CD4-positive, CD25-positive, alpha-beta regulatory T cell (primary cell): ENCODE results near the gene CCDC136. TPM values are rescaled to one million over a fixed set of nuclear protein-coding genes. Genes with fewer than 3 reads are reported as not detected.
A peak's percentile ranks its signal among the peaks of the same experiment; 100 is the strongest.

Source experiments
- ATAC-seq, 2 donors: fragments of 150-1000 bp; cut with Tn5 transposase; one replicate each; pipeline ENCODE4 v1.10.0; 2021; ENCODE audit warnings: low read depth in 2 of 2, moderate number of reproducible peaks in 2 of 2, moderate library complexity in 1 of 2
- DNase-seq, 3 donors: peaks; one replicate each; pipeline versions ENCODE4 v3.0.0 to v3.0.0-alpha.2; 2012 to 2022; ENCODE audit warnings: mixed read lengths in 1 of 3
- H3K27ac ChIP-seq: one replicate; pipeline ENCODE4 v1.7.0; 2013; ENCODE audit warnings: mild to moderate bottlenecking, low read length; ENCODE audit not compliant: insufficient read depth, poor library complexity, severe bottlenecking
- H3K27me3 ChIP-seq: one replicate; pipeline ENCODE4 v1.7.0; 2013; ENCODE audit warnings: low read length; ENCODE audit not compliant: control insufficient read depth, insufficient read depth
- H3K36me3 ChIP-seq: one replicate; pipeline ENCODE4 v1.7.0; 2013; ENCODE audit warnings: mild to moderate bottlenecking, low read length, moderate library complexity; ENCODE audit not compliant: control insufficient read depth, insufficient read depth
- H3K4me1 ChIP-seq: 2 replicates; pipeline ENCODE4 v1.7.0; 2013; ENCODE audit warnings: mild to moderate bottlenecking, low read length; ENCODE audit not compliant: insufficient read depth, control insufficient read depth, poor library complexity, severe bottlenecking
- H3K4me3 ChIP-seq: one replicate; pipeline ENCODE4 v1.7.0; 2013; ENCODE audit warnings: low read depth, mild to moderate bottlenecking, low read length, moderate library complexity
- H3K9me3 ChIP-seq, 2 experiments: 1 replicate in 1 of 2; 2 replicates in 1 of 2; pipeline ENCODE4 v1.7.0; 2013; ENCODE audit warnings: low read length in 2 of 2, mild to moderate bottlenecking in 1 of 2, moderate library complexity in 1 of 2; ENCODE audit not compliant: control insufficient read depth in 2 of 2
- H3K27ac Mint-ChIP-seq, 3 donors: one replicate each; pipeline ENCODE4 v1.8.0; 2020 to 2022; ENCODE audit warnings: mild to moderate bottlenecking in 3 of 3, mixed read lengths in 3 of 3, moderate library complexity in 2 of 3
- H3K27me3 Mint-ChIP-seq: one replicate; pipeline ENCODE4 v1.8.0; 2022; ENCODE audit warnings: mild to moderate bottlenecking, mixed read lengths
- H3K36me3 Mint-ChIP-seq: one replicate; pipeline ENCODE4 v1.8.0; 2020; ENCODE audit warnings: mixed read lengths
- H3K4me1 Mint-ChIP-seq, 4 donors: one replicate each; pipeline ENCODE4 v1.8.0; 2020 to 2022; ENCODE audit warnings: mixed read lengths in 4 of 4, mild to moderate bottlenecking in 1 of 4
- H3K4me3 Mint-ChIP-seq, 4 donors: one replicate each; pipeline ENCODE4 v1.8.0; 2020 to 2022; ENCODE audit warnings: mild to moderate bottlenecking in 4 of 4, mixed read lengths in 4 of 4, moderate library complexity in 3 of 4
- H3K9me3 Mint-ChIP-seq, 7 donors: one replicate each; pipeline ENCODE4 v1.8.0; 2020 to 2022; ENCODE audit warnings: mixed read lengths in 7 of 7, mild to moderate bottlenecking in 3 of 7, moderate library complexity in 2 of 7
- polyA plus RNA-seq, 4 donors: library from polyadenylated mRNA; unstranded; fragments of 300-500 nt; fragmentation: Illumina TruSeq; gene quantifications; one replicate each; pipeline ENCODE4 v1.2.3, GENCODE V29; 2021
- total RNA-seq: library from RNA; stranded (reverse); gene quantifications from one replicate; pipeline ENCODE4 v1.2.3, GENCODE V29; 2022

CCDC136 gene
- total and polyA plus RNA-seq, 5 donors from 2014 or later, result 0.48 to 14.1 (median 1.5) TPM

- ATAC-seq (no peak), DNase-seq (no peak)
- no peak overlapping the region for H3K4me3 Mint-ChIP-seq
- Histone ChIP-seq H3K4me3 (no peak overlapping the region), H3K4me1 (no peaks in the 10 kb centered on the region), H3K27ac (no peak overlapping the region), H3K9me3 (no peaks in the 10 kb centered on the region), H3K27me3 (no peaks in the 10 kb centered on the region), H3K36me3 (no peaks in the 10 kb centered on the region)
- H3K36me3 Mint-ChIP-seq, result no peaks in the 10 kb centered on the region
- peaks cover 0 to 2% (median 0%) of the 10 kb centered on the region in 4 donors for H3K4me1 Mint-ChIP-seq
- peaks cover 0 to 2% (median 0%) of the 10 kb centered on the region in 7 donors for H3K9me3 Mint-ChIP-seq
- no peak overlapping the region for H3K27ac Mint-ChIP-seq
- peaks cover 5% of the 10 kb centered on the region for H3K27me3 Mint-ChIP-seq
Measured at GRCh38 chr7:128856001-128856718, 64.4 kb downstream of the CCDC136 start.

- H3K4me3 Mint-ChIP-seq, result no peak overlapping the region
- no peak for DNase-seq
- no peaks in the 10 kb centered on the region for H3K27me3 ChIP-seq
- ATAC-seq, result no peak
- H3K27ac Mint-ChIP-seq, result no peak overlapping the region
- peaks cover 8% of the 10 kb centered on the region for H3K27me3 Mint-ChIP-seq
- H3K4me1 ChIP-seq, result peaks cover 9% of the 10 kb centered on the region
- H3K36me3 ChIP-seq, result no peaks in the 10 kb centered on the region
- no peaks in the 10 kb centered on the region for H3K36me3 Mint-ChIP-seq
- H3K9me3 ChIP-seq, result no peaks in the 10 kb centered on the region
- peaks cover 0 to 12% (median 8%) of the 10 kb centered on the region in 4 donors for H3K4me1 Mint-ChIP-seq
- H3K27ac ChIP-seq, result no peak overlapping the region
- peaks cover 0 to 2% (median 0%) of the 10 kb centered on the region in 7 donors for H3K9me3 Mint-ChIP-seq
- no peak overlapping the region for H3K4me3 ChIP-seq
Measured at GRCh38 chr7:128858380-128859231, 66.8 kb downstream of the CCDC136 start.

GRCh38 chr7:128859232-128860157, 67.7 kb downstream of the CCDC136 start:
- no peaks in the 10 kb centered on the region for H3K27me3 ChIP-seq

GRCh38 chr7:128860158-128861073, 68.6 kb downstream of the CCDC136 start:
- Mint-ChIP-seq H3K4me3 (peak overlapping the region in 2 of 4 donors; percentile 61 to 62), H3K9me3 (peaks cover 0 to 2% (median 0%) of the 10 kb centered on the region in 7 donors), H3K27ac (no peak overlapping the region), H3K36me3 (peaks cover 9% of the 10 kb centered on the region), H3K27me3 (peaks cover 10% of the 10 kb centered on the region), H3K4me1 (peaks cover 0 to 26% (median 19%) of the 10 kb centered on the region in 4 donors)
- Histone ChIP-seq H3K4me3 (no peak overlapping the region), H3K27ac (no peak overlapping the region), H3K27me3 (no peaks in the 10 kb centered on the region), H3K4me1 (peaks cover 19% of the 10 kb centered on the region), H3K36me3 (peaks cover 7% of the 10 kb centered on the region), H3K9me3 (no peaks in the 10 kb centered on the region)
- DNase-seq (no peak), ATAC-seq (no peak)

More at GRCh38 chr7:128859232-128860157, 67.7 kb downstream of the CCDC136 start:
- H3K36me3 Mint-ChIP-seq, result no peaks in the 10 kb centered on the region
- Histone ChIP-seq H3K4me3 (no peak overlapping the region), H3K27ac (no peak overlapping the region), H3K9me3 (no peaks in the 10 kb centered on the region), H3K4me1 (peaks cover 18% of the 10 kb centered on the region), H3K36me3 (no peaks in the 10 kb centered on the region)
- peak overlapping the region in 1 of 4 donors; percentile 62 for H3K4me3 Mint-ChIP-seq
- peaks cover 0 to 17% (median 11%) of the 10 kb centered on the region in 4 donors for H3K4me1 Mint-ChIP-seq
- H3K27me3 Mint-ChIP-seq, result peaks cover 10% of the 10 kb centered on the region
- ATAC-seq (no peak), DNase-seq (no peak)
- peaks cover 0 to 2% (median 0%) of the 10 kb centered on the region in 7 donors for H3K9me3 Mint-ChIP-seq
- H3K27ac Mint-ChIP-seq, result no peak overlapping the region

- Mint-ChIP-seq H3K36me3 (peaks cover 19% of the 10 kb centered on the region), H3K4me1 (peaks cover 0 to 32% (median 23%) of the 10 kb centered on the region in 4 donors), H3K4me3 (peak overlapping the region; percentile 93 to 99 (median 98)), H3K27ac (peak overlapping the region; percentile 63 to 98 (median 95)), H3K27me3 (peaks cover 10% of the 10 kb centered on the region), H3K9me3 (peaks cover 0 to 2% (median 0%) of the 10 kb centered on the region in 7 donors)
- H3K27ac ChIP-seq, result peak overlapping the region; percentile 74
- no peaks in the 10 kb centered on the region for H3K9me3 ChIP-seq
- H3K4me1 ChIP-seq, result peaks cover 19% of the 10 kb centered on the region
- peaks cover 11% of the 10 kb centered on the region for H3K36me3 ChIP-seq
- ATAC-seq, result no peak
- no peaks in the 10 kb centered on the region for H3K27me3 ChIP-seq
- peak overlapping the region; percentile 96 for H3K4me3 ChIP-seq
- no peak for DNase-seq
Measured at GRCh38 chr7:128861957-128862570, 70.3 kb downstream of the CCDC136 start.

GRCh38 chr7:128862571-128863432, 71.0 kb downstream of the CCDC136 start, which contains the start of gene ATP6V1F:
Gene ATP6V1F, plus strand, starts transcription at chr7:128862856. Its CDS starts 49 bp downstream, at chr7:128862905.
- Histone ChIP-seq H3K27me3 (no peaks in the 10 kb centered on the region), H3K4me3 (peak within 1 kb of the TSS; percentile 96), H3K4me1 (peaks cover 19% of the 10 kb centered on the region), H3K36me3 (peaks cover 11% of the 10 kb centered on the region), H3K9me3 (no peaks in the 10 kb centered on the region), H3K27ac (peak within 1 kb of the TSS; percentile 74)
- H3K4me3 Mint-ChIP-seq, result peak within 1 kb of the TSS; percentile 93 to 99 (median 98)
- H3K36me3 Mint-ChIP-seq, result peaks cover 19% of the 10 kb centered on the region
- peaks cover 0 to 2% (median 0%) of the 10 kb centered on the region in 7 donors for H3K9me3 Mint-ChIP-seq
- DNase-seq, result peak; percentile 98 to 100 (median 98)
- H3K27ac Mint-ChIP-seq, result peak within 1 kb of the TSS; percentile 70 to 98 (median 95)
- H3K4me1 Mint-ChIP-seq, result peaks cover 0 to 36% (median 23%) of the 10 kb centered on the region in 4 donors
- peak; percentile 89 to 90 for ATAC-seq
- peaks cover 10% of the 10 kb centered on the region for H3K27me3 Mint-ChIP-seq
